GM19372 (cell line): ENCODE data around the gene ACTL7B.
"Not testable (repeated sequence)": the region's sequence is repeated elsewhere in the genome, so short reads cannot be mapped to it uniquely, and the experiment has no call there.

Experiments used
- ATAC-seq: cut with Tn5 transposase; IDR thresholded peaks from one replicate; pipeline ENCODE4 v1.9.1; 2021; ENCODE audit warnings: mild to moderate bottlenecking, low read depth, moderate library complexity; ENCODE audit not compliant: unreplicated experiment

Gene ACTL7B, protein sequence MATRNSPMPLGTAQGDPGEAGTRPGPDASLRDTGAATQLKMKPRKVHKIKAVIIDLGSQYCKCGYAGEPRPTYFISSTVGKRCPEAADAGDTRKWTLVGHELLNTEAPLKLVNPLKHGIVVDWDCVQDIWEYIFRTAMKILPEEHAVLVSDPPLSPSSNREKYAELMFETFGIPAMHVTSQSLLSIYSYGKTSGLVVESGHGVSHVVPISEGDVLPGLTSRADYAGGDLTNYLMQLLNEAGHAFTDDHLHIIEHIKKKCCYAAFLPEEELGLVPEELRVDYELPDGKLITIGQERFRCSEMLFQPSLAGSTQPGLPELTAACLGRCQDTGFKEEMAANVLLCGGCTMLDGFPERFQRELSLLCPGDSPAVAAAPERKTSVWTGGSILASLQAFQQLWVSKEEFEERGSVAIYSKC

DNA sequence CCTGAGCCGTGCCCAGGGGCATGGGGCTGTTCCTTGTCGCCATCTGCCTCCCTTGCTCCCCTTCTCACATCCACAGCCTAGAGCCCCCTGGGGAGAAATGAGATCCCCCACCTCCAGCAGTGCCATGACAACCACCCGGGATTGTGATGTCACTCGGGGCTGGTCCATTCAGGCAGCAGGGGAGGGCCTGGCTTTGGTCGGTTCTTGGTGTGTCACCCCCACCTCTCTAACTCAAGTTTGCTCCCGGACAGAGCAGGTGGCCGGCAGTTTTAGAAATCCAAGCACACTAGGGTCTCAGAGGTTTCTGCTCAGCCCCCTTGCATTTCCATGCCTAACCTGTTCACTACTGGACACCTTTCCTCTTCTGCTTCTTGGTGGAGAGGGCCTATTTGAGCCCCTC lies at the start of gene ACTL7B:
Gene ACTL7B, minus strand, starts transcription at position 99 of the 400 bp plus-strand sequence. Its CDS starts 56 bp downstream, at position 43.
- no peak for ATAC-seq

DNA sequence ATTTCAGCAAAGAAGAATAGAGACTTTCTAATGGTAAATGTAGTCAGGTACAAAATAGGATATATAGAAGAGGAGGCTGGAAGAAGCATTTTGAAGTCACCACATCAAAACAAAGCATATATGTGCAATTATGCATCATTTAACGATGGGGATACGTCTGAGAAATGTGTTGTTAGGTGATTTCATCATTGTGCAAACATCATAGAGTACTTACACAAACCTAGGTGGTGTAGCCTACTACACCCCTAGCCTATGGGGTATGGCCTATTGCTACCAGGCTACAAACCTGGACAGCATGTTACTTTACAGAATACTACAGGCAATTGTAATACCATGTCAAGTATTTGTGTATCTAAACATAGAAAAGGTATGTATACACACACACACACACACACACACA lies 49.7 kb upstream of the ACTL7B start:
- no peak for ATAC-seq

DNA sequence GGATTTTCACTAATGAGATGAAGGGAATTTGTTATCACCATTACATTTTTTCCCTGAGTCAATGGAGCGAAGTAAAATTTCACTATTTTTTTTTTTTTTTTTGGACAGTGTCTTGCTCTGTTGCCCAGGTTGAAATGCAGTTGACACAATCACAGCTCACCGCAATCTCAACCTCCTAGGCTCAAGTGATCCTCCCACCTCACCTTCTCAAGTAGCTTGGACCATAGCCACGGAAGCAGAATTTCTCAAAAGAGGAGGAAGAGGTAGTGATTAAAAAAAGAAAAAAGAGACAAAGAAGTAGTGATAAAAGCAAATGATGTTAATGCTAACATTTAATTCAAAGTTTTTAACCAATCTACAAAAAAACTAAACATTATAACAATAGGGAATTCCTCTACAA lies 48.4 kb upstream of the ACTL7B start:
- ATAC-seq = no peak

DNA sequence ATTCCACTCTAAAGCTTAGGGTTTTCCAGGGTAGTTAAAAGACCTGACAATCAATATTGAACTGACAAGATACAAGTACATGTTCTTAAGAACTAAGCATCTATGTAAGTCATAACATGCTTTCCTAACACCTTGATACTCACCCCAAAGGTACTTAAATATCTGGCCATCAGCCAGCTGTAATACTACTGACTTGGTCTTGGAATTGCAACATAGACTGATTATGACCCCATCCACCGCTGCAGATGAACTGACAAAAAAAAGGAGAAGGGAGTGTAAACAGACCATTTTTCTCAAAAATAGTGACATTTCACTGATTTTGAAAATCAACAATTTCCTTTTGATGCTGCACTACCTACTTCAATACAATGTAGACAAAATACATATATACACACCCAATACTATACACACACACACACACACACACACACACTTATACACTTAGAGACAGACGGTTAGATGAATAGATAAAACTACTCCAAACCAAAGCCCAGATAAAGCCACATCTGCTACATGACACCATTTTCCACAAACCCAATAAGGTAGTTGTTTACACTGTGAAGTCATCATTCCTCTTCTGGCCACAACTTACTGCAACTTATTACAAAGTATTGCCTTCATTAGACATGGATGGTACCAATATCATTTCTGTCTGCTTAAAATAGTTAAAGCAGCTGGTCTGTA lies 47.8 kb upstream of the ACTL7B start:
- ATAC-seq = no peak

DNA sequence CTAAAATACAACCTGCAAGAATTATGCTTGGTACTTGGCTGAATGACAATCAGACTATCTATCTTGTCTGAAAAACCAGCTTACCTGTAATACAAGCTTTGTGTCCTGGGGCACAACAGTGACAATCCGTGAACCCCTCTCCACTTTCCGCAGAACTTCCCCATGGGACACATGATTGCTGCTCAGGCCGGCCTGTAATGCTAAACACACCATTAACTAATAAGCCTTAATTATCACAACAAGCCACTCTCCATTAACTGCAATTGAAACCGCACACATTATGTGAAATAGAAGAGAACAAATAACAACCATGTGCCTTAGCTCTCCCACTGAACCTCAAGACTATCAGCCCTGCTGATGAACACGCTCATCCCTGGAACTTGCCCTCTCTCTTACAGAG lies 44.4 kb upstream of the ACTL7B start:
- no peak for ATAC-seq

DNA sequence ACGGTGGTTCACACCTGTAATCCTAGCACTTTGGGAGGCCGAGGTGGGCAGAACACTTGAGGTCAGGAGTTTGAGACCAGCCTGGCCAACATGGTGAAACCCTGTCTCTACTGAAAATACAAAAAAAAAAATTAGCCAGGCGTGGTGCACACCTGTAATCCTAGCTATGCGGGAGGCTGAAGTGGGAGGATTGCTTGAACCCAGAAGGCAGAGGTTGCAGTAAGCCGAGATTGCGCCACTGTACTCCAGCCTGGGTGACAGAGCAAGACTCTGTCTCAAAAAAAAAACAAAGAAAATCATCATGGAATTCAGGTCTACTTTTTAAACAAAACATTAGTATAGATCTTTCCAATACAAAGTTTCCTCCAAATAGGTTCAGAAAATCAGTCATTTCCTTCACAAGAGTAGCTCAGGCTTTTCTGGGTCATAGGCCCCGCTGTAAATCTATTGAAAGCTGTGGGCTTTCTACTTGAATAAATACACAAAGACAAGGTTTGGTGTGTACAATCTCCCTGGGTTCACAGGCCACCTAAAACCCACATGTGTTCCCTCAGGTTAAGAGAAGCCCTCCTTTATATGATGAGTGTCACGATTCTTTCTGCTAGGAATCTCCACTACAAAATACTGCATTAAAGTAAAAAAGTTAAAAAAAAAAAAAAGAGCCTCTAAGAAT lies 43.4 kb upstream of the ACTL7B start:
- ATAC-seq = not testable (repeated sequence)

DNA sequence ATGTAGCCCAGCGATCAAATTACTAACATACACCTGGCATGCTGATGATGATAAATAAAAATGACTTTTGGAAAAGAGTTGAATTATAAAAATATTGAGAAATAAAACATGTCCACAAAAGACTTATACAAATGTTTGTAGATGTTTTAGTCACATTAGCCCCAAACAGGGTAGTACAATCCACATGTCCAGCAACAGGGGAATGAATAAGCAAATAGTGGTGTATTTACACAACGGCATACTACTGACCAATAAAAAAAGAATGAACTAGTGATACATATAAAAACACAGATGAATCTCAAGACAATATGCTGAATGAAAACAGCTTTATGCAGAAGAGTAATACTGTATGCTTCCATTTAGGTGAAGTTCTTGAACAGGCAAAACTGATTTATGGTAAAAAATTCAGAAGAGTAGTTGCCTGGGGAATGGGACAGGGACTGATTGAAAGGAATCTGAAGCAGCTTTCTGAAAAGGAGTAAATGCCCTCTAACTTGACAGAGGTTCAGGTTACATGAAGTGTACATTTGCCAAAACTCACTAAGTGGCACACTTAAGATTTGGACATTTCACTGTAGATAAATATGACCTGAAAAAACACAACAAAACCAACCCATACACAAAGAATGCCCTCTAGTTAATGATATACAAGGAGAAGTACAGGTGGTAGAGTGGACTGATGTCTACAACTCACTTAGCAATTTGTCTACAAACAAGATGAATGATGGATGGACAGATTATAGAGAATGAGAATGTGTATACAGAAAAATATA lies 41.7 kb upstream of the ACTL7B start:
- ATAC-seq = no peak

DNA sequence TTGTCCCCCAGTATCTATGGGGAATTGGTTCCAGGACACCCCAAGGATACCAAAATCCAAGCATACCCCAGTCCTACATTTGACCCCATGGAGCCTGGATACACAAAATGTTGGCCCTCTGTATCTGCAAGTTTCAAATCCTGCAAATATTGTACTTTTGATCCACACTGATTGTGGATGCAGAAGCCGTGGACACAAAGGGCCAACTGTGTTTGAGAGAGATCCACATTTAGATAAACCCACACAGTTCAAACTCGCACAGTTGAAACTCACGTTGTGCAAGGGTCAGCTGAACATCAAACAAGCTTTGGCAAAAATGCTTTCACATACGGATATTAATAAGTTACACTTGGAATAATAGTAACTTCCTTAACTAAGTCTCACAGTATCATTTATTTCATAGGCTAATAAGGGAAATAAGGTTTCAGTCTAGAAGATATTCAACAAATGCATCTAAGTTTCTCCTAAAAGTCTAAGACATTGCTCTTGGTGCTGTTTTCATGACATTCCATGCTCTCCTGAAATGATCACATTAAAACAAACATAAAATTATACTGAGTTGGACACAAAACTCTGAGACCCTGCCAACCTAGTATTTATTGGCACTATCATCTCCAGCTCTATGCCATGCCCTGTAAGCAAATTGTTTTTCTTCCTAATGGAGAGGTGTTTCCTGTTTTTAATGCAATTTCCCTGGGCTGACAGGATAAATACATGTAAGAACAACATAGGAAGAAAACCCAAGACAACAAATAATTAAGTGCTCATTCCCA lies 38.6 kb upstream of the ACTL7B start:
- no peak for ATAC-seq

DNA sequence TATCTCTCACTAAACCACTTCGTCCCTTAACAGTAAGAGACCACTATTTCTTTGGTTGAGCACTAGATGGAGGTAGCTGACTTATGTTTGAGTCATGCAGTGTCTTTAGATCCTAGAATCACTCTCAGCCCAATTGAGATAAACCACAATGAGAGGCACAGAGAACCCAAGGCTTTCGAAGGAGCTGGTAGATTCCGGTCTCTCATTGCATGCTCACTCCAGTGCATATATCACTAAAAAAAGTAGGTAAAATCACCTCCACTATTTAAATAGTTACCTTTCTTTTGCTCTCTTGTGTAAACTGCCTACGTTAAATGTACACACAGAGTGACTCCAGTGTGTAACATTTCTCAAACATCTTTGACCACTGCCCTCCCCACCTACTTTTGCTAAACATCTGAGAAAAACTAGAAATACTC lies 33.9 kb upstream of the ACTL7B start:
- ATAC-seq = no peak

DNA sequence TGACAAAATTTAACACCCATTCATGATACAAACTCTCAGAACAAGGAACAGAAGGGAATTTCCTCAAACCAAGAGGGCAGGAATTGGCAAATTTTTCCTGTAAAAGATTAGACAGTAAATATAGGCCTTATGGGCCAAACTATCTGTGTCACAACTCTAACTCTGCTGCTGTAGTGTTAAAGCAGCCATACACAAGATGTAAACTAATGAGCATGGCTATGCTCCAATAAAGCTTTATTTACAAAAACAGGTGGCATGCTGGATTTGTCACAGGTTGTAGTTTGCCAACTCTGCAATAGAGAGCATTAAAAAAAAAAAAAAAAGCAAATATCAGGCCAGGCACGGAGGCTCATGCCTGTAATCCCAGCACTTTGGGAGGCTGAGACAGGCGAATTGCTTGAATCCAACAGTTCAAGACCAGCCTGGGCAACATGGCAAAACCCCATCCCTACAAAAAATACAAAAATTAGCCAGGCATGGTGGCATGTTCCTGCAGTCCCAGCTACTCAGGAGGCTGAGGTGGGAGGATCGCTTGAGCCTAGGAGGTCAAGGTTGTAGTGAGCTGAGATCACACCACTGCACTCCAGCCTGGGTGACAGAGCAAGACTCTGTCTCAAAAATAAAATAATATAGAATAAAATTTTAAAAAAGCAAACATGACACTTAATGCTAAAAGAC lies 30.9 kb upstream of the ACTL7B start:
- ATAC-seq = not testable (repeated sequence)

DNA sequence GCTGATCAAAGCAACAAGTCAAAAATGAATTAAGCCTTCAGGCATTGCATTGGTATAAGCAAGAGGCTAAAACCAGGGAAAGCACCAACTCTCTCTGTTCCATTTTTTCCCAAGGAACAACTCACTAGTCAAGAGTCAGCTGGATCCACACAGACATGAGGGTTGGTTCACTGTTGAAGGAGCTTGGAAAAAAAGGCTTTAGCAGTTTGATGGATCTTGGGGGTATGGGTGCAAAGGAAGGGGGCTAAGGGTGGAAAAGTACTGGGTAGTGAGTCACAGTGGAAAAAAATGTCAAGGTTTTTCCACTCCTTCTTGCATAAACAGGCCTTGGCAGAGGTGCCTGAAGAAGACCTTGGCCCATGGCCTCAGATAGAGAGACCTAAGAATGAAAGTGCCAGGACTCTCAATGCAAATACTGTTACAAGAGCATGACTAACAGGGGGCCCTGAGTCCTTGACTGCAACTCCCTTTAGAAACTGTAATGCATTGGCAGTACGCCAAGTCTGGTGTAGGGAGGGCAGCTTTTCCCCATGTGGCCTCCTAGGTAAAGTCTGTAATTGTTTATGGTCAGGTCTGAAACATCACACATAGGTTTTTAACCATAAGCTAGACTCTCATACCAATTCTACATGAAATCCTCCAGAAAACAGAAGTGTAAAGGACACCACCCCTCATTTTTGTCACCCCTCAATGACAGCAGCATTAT lies 30.0 kb upstream of the ACTL7B start:
- ATAC-seq = peak; percentile 96

DNA sequence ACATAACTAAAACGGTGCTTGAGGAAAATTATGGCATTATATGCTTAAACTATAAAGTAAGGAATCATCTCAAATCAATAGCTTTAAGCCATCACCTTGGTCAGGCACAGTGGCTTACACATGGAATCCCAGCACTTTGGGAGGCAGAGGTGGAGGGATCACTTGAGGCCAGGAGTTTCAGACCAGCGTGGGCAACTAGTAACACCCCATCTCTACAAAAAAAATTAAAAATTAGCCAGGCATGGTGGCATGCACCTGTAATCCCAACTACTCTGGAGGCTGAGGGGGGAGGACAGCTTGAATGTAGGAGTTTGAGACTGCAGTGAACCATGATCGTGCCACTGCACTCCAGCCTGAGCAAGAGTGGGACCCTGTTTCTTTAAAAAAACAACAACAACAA lies 28.9 kb upstream of the ACTL7B start:
- no peak for ATAC-seq

DNA sequence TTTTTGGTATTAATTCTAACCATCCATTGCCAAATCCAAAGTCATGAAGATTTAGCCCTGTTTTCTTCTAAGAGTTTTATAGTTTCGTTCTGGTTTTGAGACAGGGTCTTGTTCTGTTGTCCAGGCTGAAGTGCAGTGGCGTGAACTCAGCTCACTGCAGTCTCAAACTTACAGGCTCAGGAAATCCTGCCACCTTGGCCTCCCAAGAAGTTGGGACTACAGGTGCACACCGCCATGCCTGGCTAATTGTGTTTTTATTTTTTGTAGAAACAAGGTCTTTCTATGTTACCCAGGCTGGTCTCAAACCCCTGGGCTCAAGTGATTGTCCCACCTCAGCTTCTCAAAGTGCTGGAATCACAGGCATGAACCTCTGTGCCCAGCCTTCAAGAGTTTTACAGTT lies 27.3 kb upstream of the ACTL7B start:
- ATAC-seq = no peak

DNA sequence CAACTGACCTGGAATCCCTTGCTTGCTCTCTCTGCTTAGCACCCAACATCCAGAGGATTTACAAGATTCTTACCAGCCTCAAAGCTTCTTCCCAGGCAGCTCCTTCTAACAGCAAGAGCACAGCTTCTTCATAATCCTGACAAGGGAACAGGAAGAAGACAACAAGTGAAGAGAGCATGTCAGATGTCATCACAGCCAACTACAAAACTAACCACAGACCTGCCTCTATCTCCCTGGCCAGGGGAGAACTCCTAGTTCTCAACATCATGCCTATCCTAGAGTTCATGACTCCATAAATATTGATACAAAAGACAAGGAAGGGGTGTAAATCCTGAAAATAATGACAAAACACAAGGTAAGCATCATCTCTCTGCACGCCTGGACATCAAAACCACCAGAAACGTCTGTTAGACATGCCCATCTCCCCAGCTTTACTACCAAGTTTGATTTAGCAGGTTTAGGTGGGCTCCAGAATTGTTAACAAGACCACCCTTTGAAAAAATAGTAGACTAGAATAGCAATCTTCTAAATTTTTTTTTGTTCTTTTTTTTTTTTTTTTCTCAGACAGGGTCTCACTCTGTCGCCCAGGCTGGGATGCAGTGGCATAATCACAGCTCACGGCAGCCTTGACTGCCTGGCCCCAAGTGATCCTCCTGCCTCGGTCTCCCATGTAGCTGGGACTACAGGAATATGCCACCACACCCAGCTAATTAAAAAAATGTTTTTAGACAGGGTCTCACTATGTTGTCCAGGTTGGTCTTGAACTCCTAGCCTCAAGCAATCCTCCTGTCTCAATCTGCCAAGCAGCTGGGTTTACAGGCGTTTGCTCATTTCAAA lies 26.5 kb upstream of the ACTL7B start:
- no peak for ATAC-seq

DNA sequence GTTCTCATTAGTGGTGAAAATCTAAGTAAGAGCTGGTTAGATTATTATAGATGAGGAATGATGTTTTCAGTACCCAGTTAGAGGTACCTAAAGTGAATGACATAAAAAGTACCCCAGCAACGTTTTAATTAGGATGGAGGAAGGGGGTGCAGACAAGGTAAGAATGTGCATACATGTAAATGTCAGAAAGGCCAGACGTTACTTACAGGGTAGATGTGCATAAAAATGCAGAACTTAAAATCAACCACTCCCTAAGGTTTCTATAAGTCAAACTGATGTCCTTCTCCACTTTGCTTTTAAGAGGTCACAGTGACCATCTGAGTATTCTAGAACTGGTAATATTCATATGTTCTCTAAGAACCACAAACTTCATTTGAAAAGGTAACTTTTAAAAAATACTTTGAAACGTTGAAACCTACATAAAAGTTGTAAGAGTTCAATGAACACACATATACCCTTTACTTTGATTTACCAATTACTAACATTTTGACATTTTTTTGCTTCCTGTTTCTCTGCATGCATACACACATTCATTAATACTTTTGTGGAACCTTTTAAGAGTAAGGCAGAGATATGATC lies 25.0 kb upstream of the ACTL7B start:
- ATAC-seq = no peak

DNA sequence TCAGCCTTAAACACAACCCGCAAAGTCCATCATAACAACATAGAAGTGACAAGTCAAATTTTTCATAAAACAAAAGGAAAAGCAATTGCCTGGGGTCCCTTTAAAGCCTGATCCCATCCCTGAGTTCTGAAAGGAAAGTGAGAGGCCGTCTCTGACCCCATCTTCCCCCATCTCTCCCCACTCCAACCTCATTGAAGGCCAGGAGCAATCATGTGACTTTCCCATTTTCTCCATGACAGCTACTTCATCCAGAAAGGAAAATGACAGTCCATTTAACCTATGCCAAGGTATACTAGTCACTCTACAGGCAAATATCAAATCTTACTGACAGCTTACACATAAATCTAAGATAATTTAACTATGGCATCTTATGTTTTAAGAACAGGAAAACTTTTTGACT lies 21.7 kb upstream of the ACTL7B start:
- no peak for ATAC-seq

DNA sequence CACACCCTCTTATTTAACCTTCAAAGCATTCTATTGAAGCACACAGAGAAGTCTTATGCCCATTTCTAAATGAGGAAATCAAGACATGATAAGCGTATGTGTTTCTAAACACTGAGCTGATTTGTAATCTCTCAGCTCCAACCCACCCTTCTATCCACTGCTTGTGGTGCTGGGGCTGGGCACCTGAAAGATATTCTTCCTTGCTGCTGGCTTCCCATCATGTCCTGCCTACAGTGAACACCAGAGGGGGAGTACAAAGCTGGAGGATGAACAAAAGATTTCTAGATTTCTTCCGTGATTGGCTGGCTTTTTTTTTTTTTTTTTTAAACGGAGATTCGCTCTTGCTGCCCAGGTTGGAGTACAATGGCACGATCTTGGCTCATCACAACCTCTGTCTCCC lies 20.6 kb upstream of the ACTL7B start:
- no peak for ATAC-seq
